GM13977 (cell line): ENCODE results near the gene PCAT6.

ENCODE experiments used
- DNase-seq: peaks from one replicate; pipeline ENCODE4 v3.0.0; 2012; ENCODE audit warnings: low spot score
- in situ Hi-C: fragments of 300-500 bp; cut with MboI; formaldehyde crosslinking; loops from one replicate; pipeline ENCODE4 v1.12.0; 2022; ENCODE audit warnings: low sequenced_read_pairs, low pct_unique_long_range_greater_than_20kb, mixed read lengths, inconsistent platforms; ENCODE audit not compliant: unreplicated experiment
- TF ChIP-seq, protein P1 (sequence below): IDR thresholded peaks from 2 replicates; pipeline ENCODE4 v1.5.1; 2012; ENCODE audit warnings: mild to moderate bottlenecking, control low read depth; ENCODE audit not compliant: insufficient read depth; ENCODE audit errors: extremely low read depth, missing control alignments

Gene PCAT6

DNA sequence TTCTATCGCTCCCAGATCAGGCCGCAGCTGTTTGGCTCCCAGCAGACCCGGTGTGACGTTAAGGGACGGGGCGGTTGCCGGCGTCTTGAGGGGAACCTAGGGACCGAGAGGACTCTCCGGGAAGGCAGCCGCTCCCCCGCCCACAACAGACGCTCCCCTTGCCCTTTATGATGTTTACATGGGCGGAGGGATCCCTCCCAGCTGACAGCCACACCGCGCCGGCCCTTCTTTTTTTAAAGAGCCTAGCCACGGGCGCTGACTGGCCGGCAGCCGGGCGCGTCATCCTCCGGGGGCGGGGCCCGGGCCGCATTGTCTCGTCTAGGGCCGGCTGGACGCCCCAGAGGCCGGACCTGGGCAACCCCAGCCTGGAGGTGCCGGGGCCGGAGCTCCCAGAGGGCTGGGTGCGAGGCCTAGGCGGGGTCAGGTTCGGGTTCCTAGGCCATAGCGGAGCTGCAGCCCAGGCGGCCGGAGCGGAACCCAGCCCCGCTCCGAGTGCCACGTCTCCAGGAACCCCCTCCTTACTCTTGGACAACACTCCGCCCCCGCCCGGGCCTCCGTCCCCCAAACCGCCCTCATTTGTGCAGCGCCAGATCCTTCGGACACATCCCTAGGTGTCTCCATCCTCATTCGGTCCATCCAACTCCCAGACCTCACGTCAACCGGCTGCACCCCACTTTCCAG, at the start of gene PCAT6:
Gene PCAT6 (plus strand): TSS at position 340 of the 681 bp plus-strand sequence.
- DNase-seq = peak; percentile 95
- TF ChIP-seq, protein P1, sequence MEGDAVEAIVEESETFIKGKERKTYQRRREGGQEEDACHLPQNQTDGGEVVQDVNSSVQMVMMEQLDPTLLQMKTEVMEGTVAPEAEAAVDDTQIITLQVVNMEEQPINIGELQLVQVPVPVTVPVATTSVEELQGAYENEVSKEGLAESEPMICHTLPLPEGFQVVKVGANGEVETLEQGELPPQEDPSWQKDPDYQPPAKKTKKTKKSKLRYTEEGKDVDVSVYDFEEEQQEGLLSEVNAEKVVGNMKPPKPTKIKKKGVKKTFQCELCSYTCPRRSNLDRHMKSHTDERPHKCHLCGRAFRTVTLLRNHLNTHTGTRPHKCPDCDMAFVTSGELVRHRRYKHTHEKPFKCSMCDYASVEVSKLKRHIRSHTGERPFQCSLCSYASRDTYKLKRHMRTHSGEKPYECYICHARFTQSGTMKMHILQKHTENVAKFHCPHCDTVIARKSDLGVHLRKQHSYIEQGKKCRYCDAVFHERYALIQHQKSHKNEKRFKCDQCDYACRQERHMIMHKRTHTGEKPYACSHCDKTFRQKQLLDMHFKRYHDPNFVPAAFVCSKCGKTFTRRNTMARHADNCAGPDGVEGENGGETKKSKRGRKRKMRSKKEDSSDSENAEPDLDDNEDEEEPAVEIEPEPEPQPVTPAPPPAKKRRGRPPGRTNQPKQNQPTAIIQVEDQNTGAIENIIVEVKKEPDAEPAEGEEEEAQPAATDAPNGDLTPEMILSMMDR = no peak
- in situ Hi-C loops = no loop called here

DNA sequence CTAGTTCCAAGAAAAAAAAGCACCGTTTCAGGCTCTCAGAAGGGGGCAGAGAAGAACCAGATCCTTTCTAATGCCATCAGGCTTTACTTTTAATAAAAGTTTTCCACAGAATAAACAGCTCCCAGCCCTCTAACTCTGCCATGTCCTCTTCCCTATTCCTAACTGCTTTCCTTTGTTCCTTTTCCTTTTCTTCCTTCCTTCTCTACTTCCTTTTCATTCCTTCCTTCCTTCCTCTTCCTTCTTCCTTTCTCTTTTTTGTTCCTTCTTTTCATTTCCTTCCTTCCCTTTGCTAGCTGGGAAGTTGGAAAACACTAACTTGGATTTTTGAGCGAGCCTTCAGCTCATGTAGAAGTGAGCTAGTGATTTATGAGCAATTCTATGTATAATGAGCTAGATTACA, 48.7 kb upstream of the PCAT6 start:
- TF ChIP-seq, protein P1 = no peak
- no peak for DNase-seq
- in situ Hi-C loops = loop anchor here (25.0 kb wide), 1 partner anchor 225 kb away; no protein-coding TSS in a partner anchor

DNA sequence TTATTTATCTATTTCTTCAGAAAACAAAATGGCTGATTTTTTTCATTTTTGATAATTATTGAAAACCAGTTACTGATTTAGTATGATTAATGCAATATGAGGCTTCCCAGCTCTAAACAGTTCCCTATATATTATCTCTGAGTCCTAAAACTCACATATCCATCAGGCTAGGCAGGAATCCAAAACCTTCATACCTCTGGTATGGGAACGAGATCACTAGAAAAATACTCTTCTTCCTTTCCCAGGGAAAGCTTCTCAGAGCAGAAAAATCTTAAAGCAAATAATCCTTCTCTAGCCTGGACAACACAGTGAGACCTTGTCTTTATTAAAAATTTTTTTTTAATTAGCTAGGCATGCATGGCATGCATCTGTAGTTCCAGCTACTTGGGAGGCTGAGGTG, 45.0 kb upstream of the PCAT6 start:
- TF ChIP-seq, protein P1 = no peak
- in situ Hi-C loops = loop anchor here (25.0 kb wide), 1 partner anchor 222 kb away; no protein-coding TSS in a partner anchor

DNA sequence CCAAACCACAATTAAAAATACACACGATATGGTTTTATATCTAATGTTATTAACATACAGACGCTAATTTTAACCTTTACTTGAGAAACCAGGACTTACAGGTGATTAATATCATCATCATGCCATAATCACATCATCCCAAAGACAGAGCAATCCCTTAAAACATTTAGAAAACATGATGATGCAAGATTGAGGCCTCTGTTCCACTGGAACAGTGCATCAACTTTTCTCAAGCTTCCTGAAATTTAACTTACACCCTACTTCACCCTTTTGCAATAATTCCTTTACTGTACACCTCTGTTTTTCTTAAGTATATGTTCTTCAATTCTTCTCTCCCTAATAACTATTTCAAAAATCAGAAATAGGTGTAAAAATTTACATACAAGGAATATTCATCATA, 40.6 kb upstream of the PCAT6 start:
- TF ChIP-seq, protein P1 = no peak
- in situ Hi-C loops = loop anchor here (25.0 kb wide), 1 partner anchor 217 kb away; no protein-coding TSS in a partner anchor
- DNase-seq = no peak

More for the DNA sequence above, 45.0 kb upstream of the PCAT6 start:
- no peak for DNase-seq

DNA sequence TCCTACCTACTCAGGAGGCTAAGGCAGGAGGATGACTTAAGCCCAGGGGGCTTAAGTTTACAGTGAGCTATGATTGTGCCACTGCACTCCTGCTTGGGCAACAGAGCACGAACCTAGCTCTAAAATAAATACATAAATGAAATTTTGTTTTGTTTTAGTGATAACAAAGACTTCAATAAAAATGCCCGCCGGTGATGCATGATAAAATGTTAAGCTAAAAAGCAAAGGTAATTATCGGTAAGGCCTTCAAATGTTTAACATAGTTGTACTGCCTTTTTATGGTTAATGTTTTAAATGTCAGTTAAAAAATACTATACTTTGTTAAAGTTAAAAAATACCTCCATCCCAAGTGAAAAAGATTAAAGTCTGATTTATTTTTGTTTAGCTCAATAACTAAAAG, 29.6 kb upstream of the PCAT6 start:
- no peak for DNase-seq
- TF ChIP-seq, protein P1 = no peak
- in situ Hi-C loops = no loop called here

DNA sequence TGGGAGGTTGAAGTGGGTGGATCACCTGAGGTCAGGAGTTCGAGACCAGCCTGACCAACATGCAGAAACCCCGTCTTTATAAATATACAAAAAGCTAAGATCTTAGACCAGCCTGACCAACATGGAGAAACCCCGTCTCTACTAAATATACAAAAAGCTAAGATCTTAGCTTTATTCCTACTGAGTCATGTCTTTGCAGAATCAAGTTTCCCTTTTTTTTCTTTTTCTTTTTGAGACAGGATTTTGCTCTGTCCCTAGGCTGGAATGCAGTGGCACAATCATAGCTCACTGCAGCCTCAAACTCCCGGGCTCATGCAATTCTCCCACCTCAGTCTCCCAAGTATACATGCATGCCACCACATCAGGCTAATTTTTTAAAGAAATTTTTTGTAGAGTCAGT, 23.9 kb upstream of the PCAT6 start:
- TF ChIP-seq, protein P1 = no peak
- no peak for DNase-seq
- in situ Hi-C loops = no loop called here
